Natural killer cell (primary cell): ENCODE measurements around the gene SYNDIG1. TPM values are rescaled to one million over a fixed set of nuclear protein-coding genes. Genes with fewer than 3 reads are reported as not detected.

Experiments
- ATAC-seq, 3 donors: fragments of 150-1000 bp in 2 of 3; fragments of 200-7000 bp in 1 of 3; cut with Tn5 transposase; 1 replicate in 1 of 3; 2 replicates in 2 of 3; pipeline ENCODE4 v1.10.0; 2021; ENCODE audit warnings: mild to moderate bottlenecking in 2 of 3, moderate library complexity in 2 of 3
- DNase-seq, 2 donors: peaks; one replicate each; pipeline versions ENCODE4 v3.0.0 to v3.0.0-alpha.2; 2013 to 2021; ENCODE audit warnings: mixed read lengths in 1 of 2
- H3K27ac ChIP-seq: one replicate; pipeline ENCODE4 v1.5.1; 2013; ENCODE audit warnings: mild to moderate bottlenecking, low read length
- H3K27me3 ChIP-seq: one replicate; pipeline ENCODE4 v1.6.1; 2013; ENCODE audit warnings: low read length; ENCODE audit not compliant: control insufficient read depth, insufficient read depth
- H3K36me3 ChIP-seq: one replicate; pipeline ENCODE4 v1.6.1; 2013; ENCODE audit warnings: low read length; ENCODE audit not compliant: control insufficient read depth, insufficient read depth
- H3K4me1 ChIP-seq: one replicate; pipeline ENCODE4 v1.6.1; 2013; ENCODE audit warnings: low read length; ENCODE audit not compliant: control insufficient read depth, insufficient read depth
- H3K4me3 ChIP-seq: one replicate; pipeline ENCODE4 v1.5.1; 2013; ENCODE audit warnings: low read length
- H3K9me3 ChIP-seq: one replicate; pipeline ENCODE4 v1.6.1; 2013; ENCODE audit warnings: low read length; ENCODE audit not compliant: control insufficient read depth, insufficient read depth
- H3K27ac Mint-ChIP-seq, 2 donors: one replicate each; pipeline ENCODE4 v1.8.0; 2022; ENCODE audit warnings: mild to moderate bottlenecking in 2 of 2, mixed read lengths in 2 of 2, moderate library complexity in 1 of 2
- H3K27me3 Mint-ChIP-seq, 2 donors: one replicate each; pipeline ENCODE4 v1.8.0; 2022; ENCODE audit warnings: low read depth in 2 of 2, mixed read lengths in 2 of 2
- H3K36me3 Mint-ChIP-seq: one replicate; pipeline ENCODE4 v1.8.0; 2022; ENCODE audit warnings: mixed read lengths
- H3K4me1 Mint-ChIP-seq, 2 donors: one replicate each; pipeline ENCODE4 v1.8.0; 2022; ENCODE audit warnings: mixed read lengths in 2 of 2
- H3K4me3 Mint-ChIP-seq: one replicate; pipeline ENCODE4 v1.8.0; 2022; ENCODE audit warnings: mild to moderate bottlenecking, moderate library complexity, mixed read lengths
- H3K9me3 Mint-ChIP-seq, 2 donors: one replicate each; pipeline ENCODE4 v1.8.0; 2022; ENCODE audit warnings: mixed read lengths in 2 of 2
- WGBS: methylation state at CpG from one replicate; pipeline ENCODE4 v1.1.7; 2013; ENCODE audit warnings: missing lambda C conversion rate; ENCODE audit not compliant: insufficient coverage; 5-methylcytosine and 5-hydroxymethylcytosine counted together
- intact Hi-C: fragments of 100-400 bp; cut with micrococcal nuclease; formaldehyde crosslinking; loops from one replicate; pipeline ENCODE4 v1.14.2; 2022
- total RNA-seq, 4 donors: library from RNA; stranded (reverse); fragments of 120-200 nt in 1 of 4; gene quantifications; one replicate each; pipeline versions ENCODE4 v1.2.3 to v1.2.4, GENCODE V29; 2013 to 2022
- TF ChIP-seq, protein P1 (sequence below): fragments of 200-600 bp; IDR thresholded peaks from one replicate; pipeline ENCODE4 v1.8.0; 2022; ENCODE audit warnings: antibody characterized with exemption

The SYNDIG1 gene
- total RNA-seq, 3 donors from 2014 or later (not counting 1 experiment from before 2014, with no cell fraction given): not detected

DNA sequence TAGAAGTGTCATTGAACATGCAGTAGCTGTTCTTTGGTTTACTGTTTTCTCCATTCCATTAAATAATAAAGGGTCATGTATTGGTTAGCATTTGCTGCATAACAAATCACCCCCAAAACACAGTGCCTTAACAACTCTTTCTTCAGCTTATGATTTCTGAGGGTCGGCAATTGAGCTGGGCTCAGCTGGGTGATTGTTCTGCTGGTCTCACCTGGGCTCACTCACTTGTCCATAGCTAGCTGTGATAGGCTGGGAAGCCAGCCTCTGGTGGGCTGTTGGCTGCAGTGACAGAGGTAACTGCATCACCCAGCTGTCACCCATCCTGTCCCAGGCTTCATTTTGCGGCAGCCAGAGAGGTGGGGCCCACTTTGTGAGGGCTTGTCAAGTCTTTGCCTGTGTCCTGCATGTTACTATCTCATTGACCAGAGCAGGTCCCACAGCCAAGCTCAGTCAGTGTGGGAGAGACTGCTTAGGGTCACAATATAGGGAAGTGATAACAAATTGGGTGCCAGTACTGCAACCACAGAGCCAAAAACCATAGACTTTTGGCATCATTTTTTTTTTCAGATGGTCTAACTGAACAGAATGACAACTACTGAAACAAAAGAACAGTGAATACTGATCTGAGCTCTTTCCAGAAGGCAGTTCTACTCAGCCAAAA lies 76.9 kb downstream of the SYNDIG1 start:
- no peak overlapping the region for H3K4me3 ChIP-seq
- no peak overlapping the region for H3K27ac ChIP-seq
- H3K36me3 ChIP-seq: no peaks in the 10 kb centered on the region
- Mint-ChIP-seq H3K4me1 (no peaks in the 10 kb centered on the region), H3K27me3 (peaks cover 16 to 24% of the 10 kb centered on the region in 2 donors), H3K9me3 (no peaks in the 10 kb centered on the region), H3K36me3 (no peaks in the 10 kb centered on the region), H3K27ac (no peak overlapping the region), H3K4me3 (no peak overlapping the region)
- ATAC-seq (no peak), DNase-seq (no peak)
- WGBS: 91% methylated on average over 2 of the region's 2 CpGs
- H3K27me3 ChIP-seq: no peaks in the 10 kb centered on the region
- H3K4me1 ChIP-seq: no peaks in the 10 kb centered on the region
- intact Hi-C loops: no loop called here
- TF ChIP-seq, protein P1, sequence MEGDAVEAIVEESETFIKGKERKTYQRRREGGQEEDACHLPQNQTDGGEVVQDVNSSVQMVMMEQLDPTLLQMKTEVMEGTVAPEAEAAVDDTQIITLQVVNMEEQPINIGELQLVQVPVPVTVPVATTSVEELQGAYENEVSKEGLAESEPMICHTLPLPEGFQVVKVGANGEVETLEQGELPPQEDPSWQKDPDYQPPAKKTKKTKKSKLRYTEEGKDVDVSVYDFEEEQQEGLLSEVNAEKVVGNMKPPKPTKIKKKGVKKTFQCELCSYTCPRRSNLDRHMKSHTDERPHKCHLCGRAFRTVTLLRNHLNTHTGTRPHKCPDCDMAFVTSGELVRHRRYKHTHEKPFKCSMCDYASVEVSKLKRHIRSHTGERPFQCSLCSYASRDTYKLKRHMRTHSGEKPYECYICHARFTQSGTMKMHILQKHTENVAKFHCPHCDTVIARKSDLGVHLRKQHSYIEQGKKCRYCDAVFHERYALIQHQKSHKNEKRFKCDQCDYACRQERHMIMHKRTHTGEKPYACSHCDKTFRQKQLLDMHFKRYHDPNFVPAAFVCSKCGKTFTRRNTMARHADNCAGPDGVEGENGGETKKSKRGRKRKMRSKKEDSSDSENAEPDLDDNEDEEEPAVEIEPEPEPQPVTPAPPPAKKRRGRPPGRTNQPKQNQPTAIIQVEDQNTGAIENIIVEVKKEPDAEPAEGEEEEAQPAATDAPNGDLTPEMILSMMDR: no peak
- H3K9me3 ChIP-seq: no peaks in the 10 kb centered on the region

DNA sequence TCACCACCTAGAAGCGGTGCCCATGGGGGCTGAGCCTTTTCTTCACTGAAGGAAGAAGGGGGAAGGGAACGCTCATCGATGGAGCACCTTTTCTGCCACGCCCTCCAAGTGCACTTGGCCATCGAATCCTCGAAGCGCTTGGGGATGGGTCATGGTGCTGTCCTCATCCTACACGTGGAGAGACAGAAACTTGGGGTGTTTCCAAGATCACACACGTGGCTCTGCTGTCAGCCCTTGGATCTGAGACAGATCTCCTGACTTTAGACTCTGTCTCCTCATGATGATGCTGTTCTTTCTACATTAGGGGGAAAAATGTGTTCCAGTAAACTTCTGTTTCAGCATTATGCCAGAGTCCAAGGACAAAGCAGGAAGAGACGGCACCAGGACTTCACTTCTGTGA lies 78.5 kb downstream of the SYNDIG1 start:
- peaks cover 12 to 19% of the 10 kb centered on the region in 2 donors for H3K27me3 Mint-ChIP-seq
- H3K4me3 Mint-ChIP-seq: no peak overlapping the region
- TF ChIP-seq, protein P1: no peak
- Histone ChIP-seq H3K4me1 (no peaks in the 10 kb centered on the region), H3K9me3 (no peaks in the 10 kb centered on the region), H3K4me3 (no peak overlapping the region), H3K27me3 (no peaks in the 10 kb centered on the region), H3K36me3 (no peaks in the 10 kb centered on the region), H3K27ac (no peak overlapping the region)
- ATAC-seq (no peak), DNase-seq (no peak)
- WGBS: 85% methylated on average over 10 of the region's 10 CpGs
- intact Hi-C loops: no loop called here
- H3K36me3 Mint-ChIP-seq: no peaks in the 10 kb centered on the region
- H3K27ac Mint-ChIP-seq: no peak overlapping the region
- no peaks in the 10 kb centered on the region for H3K4me1 Mint-ChIP-seq
- no peaks in the 10 kb centered on the region for H3K9me3 Mint-ChIP-seq

DNA sequence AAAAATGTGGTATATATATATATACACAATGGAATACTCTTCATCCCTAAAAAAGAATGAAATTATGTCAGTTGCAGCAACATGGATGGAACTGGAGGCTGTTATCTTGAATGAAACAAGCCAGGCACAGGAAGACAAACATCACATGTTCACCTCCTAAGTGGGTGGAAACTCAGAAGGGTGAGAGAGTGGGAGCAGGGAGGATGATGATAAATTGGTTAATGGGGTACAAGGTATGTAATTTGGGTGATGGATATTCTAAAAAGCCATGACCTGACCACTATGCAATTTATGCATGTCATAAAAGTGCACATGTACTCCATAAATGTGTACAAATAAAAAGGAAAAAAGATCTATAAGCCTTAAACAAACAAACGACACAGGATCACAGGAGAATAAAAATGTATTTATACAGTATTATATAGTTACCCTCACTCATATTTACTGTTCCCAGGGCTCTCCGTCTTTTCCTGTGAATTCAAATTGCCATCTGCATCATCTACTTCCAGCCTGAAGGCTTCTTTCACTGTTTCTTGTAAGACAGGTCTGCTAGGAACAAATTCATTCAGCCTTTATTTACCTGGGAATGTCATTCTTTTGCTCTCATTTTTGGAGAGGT lies 89.8 kb downstream of the SYNDIG1 start:
- Mint-ChIP-seq H3K27ac (no peak overlapping the region), H3K27me3 (peaks cover 4 to 13% of the 10 kb centered on the region in 2 donors), H3K36me3 (no peaks in the 10 kb centered on the region), H3K4me1 (no peaks in the 10 kb centered on the region), H3K4me3 (no peak overlapping the region), H3K9me3 (no peaks in the 10 kb centered on the region)
- 100% methylated on average over 1 of the region's 2 CpGs for WGBS
- Histone ChIP-seq H3K9me3 (peaks cover 8% of the 10 kb centered on the region), H3K4me1 (no peaks in the 10 kb centered on the region), H3K36me3 (no peaks in the 10 kb centered on the region), H3K27ac (no peak overlapping the region), H3K27me3 (no peaks in the 10 kb centered on the region), H3K4me3 (no peak overlapping the region)
- no peak for DNase-seq
- no peak for ATAC-seq
- intact Hi-C loops: no loop called here
- TF ChIP-seq, protein P1: no peak
